Smooth muscle cell (in vitro differentiated cells): Measurements from ENCODE around the gene KRTAP9-1. TPM values are rescaled to one million over a fixed set of nuclear protein-coding genes. Genes with fewer than 3 reads are reported as not detected.

Experiments used
- DNase-seq: peaks from one replicate; lab custom pipeline; 2025; ENCODE audit not compliant: unreplicated experiment; lab: John Stamatoyannopoulos, UW
- H2AFZ ChIP-seq: fragments of 200-600 bp; sonication (generic); 2 replicates; pipeline ENCODE4 v1.6.0; 2016; ENCODE audit warnings: antibody characterized with exemption, low read depth, mild to moderate bottlenecking
- H3F3A ChIP-seq: fragments of 200-600 bp; sonication (generic); 2 replicates; pipeline ENCODE4 v1.6.0; 2017; ENCODE audit warnings: antibody characterized with exemption, low read depth
- H3K27ac ChIP-seq: fragments of 200-600 bp; sonication (generic); 2 replicates; pipeline ENCODE4 v1.5.1; 2016; ENCODE audit warnings: low read depth, mild to moderate bottlenecking
- H3K27me3 ChIP-seq: fragments of 200-600 bp; sonication (generic); 2 replicates; pipeline ENCODE4 v1.6.1; 2016; ENCODE audit warnings: low read depth, mild to moderate bottlenecking
- H3K36me3 ChIP-seq: fragments of 200-600 bp; sonication (generic); 2 replicates; pipeline ENCODE4 v1.5.1; 2016; ENCODE audit warnings: low read depth
- H3K4me1 ChIP-seq: fragments of 200-600 bp; sonication (generic); 2 replicates; pipeline ENCODE4 v1.5.1; 2016; ENCODE audit warnings: low read depth
- H3K4me2 ChIP-seq: fragments of 200-600 bp; sonication (generic); 2 replicates; pipeline ENCODE4 v1.6.0; 2016; ENCODE audit warnings: mild to moderate bottlenecking
- H3K4me3 ChIP-seq: fragments of 200-600 bp; sonication (generic); 2 replicates; pipeline ENCODE4 v1.5.1; 2016; ENCODE audit warnings: mild to moderate bottlenecking
- H3K79me2 ChIP-seq: fragments of 200-600 bp; sonication (generic); 2 replicates; pipeline ENCODE4 v1.6.0; 2016; ENCODE audit warnings: low read depth, mild to moderate bottlenecking
- H3K9ac ChIP-seq: fragments of 200-600 bp; sonication (generic); 2 replicates; pipeline ENCODE4 v1.6.0; 2016; ENCODE audit warnings: low read depth
- H3K9me3 ChIP-seq: fragments of 200-600 bp; sonication (generic); replicated peaks from 2 replicates; pipeline ENCODE4 v1.5.1; 2016; ENCODE audit warnings: low read depth
- H4K20me1 ChIP-seq: fragments of 200-600 bp; sonication (generic); 2 replicates; pipeline ENCODE4 v1.6.0; 2016; ENCODE audit warnings: low read depth
- WGBS: methylation state at CpG from one replicate; pipeline ENCODE4 v1.1.7; 2016; ENCODE audit warnings: low lambda C conversion rate; 5-methylcytosine and 5-hydroxymethylcytosine counted together
- polyA plus RNA-seq: library from polyadenylated mRNA; unstranded; fragments of >200 nt; fragmentation: Nextera tagmentation; extraction: Ambion mirVana; gene quantifications from 2 replicates; pipeline ENCODE4 v1.2.1, GENCODE V29; 2016
- total RNA-seq: library from RNA; depleted of rRNA; stranded (reverse); fragments of >200 nt; gene quantifications from 2 replicates; pipeline ENCODE4 v1.2.3, GENCODE V29; 2014
- TF ChIP-seq, protein P1 (sequence below): fragments of 200-600 bp; sonication (generic); IDR thresholded peaks from 2 replicates; pipeline ENCODE4 v1.5.1; 2017; ENCODE audit warnings: borderline replicate concordance, mild to moderate bottlenecking, antibody characterized with exemption; ENCODE audit not compliant: insufficient read depth, poor library complexity, severe bottlenecking

Gene KRTAP9-1
- total and polyA plus RNA-seq, 2 experiments from 2014 or later, result not detected

DNA sequence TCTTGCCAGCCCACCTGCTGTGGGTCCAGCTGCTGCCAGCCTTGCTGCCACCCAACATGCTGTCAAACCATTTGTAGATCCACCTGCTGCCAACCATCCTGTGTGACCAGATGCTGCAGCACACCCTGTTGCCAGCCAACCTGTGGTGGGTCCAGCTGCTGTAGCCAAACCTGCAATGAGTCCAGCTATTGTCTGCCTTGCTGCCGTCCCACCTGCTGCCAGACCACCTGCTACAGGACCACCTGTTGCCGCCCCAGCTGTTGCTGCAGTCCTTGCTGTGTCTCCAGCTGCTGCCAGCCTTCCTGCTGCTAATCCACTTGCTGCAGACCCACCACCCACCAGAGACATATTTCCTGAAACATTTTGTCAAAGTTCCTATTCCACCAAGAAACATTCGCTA is 641 bp downstream of the KRTAP9-1 start:
- H3K9me3 ChIP-seq, result no peaks in the 10 kb centered on the region
- H3F3A ChIP-seq, result no peaks in the 10 kb centered on the region
- peaks cover 9% of the 10 kb centered on the region for H3K27me3 ChIP-seq
- no peaks in the 10 kb centered on the region for H4K20me1 ChIP-seq
- DNase-seq, result no peak
- H2AFZ ChIP-seq, result no peak overlapping the region
- H3K27ac ChIP-seq, result no peak overlapping the region
- WGBS, result 85% methylated on average over 3 of the region's 3 CpGs
- H3K4me2 ChIP-seq, result no peak overlapping the region
- no peaks in the 10 kb centered on the region for H3K36me3 ChIP-seq
- H3K9ac ChIP-seq, result no peak overlapping the region
- no peak overlapping the region for H3K4me3 ChIP-seq
- TF ChIP-seq, protein P1, sequence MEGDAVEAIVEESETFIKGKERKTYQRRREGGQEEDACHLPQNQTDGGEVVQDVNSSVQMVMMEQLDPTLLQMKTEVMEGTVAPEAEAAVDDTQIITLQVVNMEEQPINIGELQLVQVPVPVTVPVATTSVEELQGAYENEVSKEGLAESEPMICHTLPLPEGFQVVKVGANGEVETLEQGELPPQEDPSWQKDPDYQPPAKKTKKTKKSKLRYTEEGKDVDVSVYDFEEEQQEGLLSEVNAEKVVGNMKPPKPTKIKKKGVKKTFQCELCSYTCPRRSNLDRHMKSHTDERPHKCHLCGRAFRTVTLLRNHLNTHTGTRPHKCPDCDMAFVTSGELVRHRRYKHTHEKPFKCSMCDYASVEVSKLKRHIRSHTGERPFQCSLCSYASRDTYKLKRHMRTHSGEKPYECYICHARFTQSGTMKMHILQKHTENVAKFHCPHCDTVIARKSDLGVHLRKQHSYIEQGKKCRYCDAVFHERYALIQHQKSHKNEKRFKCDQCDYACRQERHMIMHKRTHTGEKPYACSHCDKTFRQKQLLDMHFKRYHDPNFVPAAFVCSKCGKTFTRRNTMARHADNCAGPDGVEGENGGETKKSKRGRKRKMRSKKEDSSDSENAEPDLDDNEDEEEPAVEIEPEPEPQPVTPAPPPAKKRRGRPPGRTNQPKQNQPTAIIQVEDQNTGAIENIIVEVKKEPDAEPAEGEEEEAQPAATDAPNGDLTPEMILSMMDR, result no peak
- no peaks in the 10 kb centered on the region for H3K79me2 ChIP-seq
- no peaks in the 10 kb centered on the region for H3K4me1 ChIP-seq

DNA sequence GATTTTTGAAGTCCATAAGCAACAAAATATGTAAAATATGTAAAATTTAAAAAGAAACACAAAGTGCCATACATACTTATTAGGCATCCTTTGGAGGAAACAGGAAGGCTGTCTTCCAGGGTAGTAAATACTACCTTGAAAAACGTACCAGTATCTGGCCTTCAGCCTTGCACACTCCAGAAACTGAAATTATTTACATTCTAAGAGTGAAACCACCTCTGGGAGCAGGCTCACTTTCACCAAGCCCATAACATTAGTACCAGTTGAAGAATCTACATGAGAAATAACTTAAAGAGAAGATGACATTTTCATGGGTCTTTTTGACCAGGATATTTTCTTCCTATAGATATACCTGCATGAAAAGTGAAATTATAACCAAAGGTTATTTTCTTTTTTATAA is 6.4 kb downstream of the KRTAP9-1 start:
- Histone ChIP-seq H4K20me1 (no peaks in the 10 kb centered on the region), H3K27me3 (no peaks in the 10 kb centered on the region), H2AFZ (no peak overlapping the region), H3K4me1 (no peaks in the 10 kb centered on the region), H3K9me3 (peaks cover 3% of the 10 kb centered on the region), H3K9ac (no peak overlapping the region), H3K27ac (no peak overlapping the region), H3K4me2 (no peak overlapping the region), H3K4me3 (no peak overlapping the region), H3K79me2 (no peaks in the 10 kb centered on the region), H3K36me3 (no peaks in the 10 kb centered on the region), H3F3A (no peaks in the 10 kb centered on the region)
- TF ChIP-seq, protein P1, result no peak
- WGBS, result 58% methylated on average over 1 of the region's 1 CpG
- DNase-seq, result no peak

DNA sequence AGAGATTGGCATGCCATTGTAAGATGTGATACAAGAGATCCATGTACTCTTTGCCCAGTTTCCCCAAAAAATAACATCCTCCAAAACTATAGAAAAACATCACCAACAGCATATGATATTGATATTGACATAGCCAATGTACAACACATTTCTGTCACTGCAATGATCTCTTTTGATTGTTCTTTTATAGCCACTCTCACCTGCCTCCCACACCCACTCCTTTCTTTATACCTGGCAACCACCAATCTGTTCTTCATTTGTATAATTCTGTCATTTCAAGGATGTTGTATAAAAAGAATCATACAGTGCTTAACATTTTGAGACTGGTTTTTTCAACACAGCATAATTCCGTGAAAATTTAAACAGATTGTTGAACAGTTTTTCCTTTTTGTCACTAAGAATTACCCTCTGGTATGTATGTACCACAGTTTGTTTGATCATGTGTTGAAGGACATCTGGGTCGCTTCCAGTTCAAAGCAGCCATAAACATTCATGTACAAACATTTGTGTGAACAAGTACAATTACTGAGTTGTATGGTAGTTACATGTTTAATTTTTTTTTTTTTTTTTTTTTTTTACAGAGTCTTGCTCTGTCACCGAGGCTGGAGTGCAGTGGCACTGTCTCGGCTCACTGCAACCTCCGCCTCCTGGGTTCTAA is 9.9 kb downstream of the KRTAP9-1 start:
- 73% methylated on average over 5 of the region's 5 CpGs for WGBS
- no peak overlapping the region for H3K4me2 ChIP-seq
- H3K27ac ChIP-seq, result no peak overlapping the region

More for the DNA sequence above, 9.9 kb downstream of the KRTAP9-1 start:
- Histone ChIP-seq H3K9ac (no peak overlapping the region), H3K4me1 (no peaks in the 10 kb centered on the region), H3K27me3 (no peaks in the 10 kb centered on the region), H3K36me3 (no peaks in the 10 kb centered on the region), H2AFZ (no peak overlapping the region), H3K4me3 (no peak overlapping the region), H3K79me2 (no peaks in the 10 kb centered on the region), H4K20me1 (no peaks in the 10 kb centered on the region), H3K9me3 (peaks cover 3% of the 10 kb centered on the region), H3F3A (no peaks in the 10 kb centered on the region)
- no peak for DNase-seq
- TF ChIP-seq, protein P1, result no peak
